Fibroblast of skin of abdomen (primary cell): ENCODE data around the gene DNAJB8.

Experiments used
- DNase-seq: peaks from one replicate; pipeline ENCODE4 v3.0.0-alpha.2; 2013

The DNAJB8 gene

DNA sequence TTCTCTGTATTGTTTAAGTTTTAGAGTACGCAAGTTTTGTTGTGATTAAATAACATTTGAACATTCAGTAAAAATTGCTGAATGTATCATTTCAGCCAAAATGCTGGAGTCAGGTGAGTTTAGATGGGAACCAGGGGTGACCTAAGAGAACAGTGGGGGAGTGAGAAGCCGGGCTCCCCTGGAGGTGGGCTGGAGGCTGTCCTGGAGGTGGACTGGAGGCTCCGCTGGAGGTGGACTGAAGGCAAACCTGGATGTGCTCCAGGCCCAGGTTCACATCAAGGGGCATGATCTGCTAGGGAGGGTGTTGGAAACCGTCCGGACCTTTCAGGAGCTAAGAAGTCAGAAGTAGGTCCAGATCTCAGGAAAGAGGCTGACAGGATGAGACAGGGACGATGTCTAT, 23.7 kb downstream of the DNAJB8 start:
- no peak for DNase-seq

- no peak for DNase-seq
Measured at GRCh38 chr3:128442070-128442469, 24.6 kb downstream of the DNAJB8 start.

- DNase-seq: no peak
Measured at GRCh38 chr3:128439226-128439625, 27.5 kb downstream of the DNAJB8 start.

DNA sequence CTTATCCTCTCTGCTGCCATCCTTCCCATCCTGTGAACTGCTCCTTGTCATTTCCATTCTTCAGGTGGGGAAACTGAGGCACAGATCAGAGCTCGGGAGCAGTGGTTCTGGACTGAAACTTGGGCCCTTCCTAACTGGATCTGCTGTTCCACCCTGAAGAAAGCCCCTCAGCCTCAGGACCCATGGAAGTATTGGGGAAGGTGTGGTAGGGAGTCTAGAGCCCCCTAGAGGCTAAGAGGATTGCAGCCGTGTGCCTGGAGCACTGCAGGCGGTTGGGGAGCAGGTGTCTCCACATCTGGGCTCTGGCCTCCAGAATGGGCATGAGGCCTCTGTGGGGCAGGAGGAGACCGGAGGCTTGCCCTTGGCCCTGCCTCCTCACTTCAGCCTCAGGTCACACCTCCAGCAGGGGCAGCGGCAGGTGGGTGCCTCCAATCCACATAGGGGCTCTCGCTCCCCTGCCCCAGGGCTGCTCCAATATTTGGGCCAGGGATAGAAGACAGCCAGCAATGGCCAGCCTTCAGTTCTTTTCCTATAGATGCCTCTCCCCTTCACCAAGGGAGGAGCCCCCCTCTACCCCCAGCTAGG, 28.1 kb downstream of the DNAJB8 start:
- DNase-seq: no peak

DNA sequence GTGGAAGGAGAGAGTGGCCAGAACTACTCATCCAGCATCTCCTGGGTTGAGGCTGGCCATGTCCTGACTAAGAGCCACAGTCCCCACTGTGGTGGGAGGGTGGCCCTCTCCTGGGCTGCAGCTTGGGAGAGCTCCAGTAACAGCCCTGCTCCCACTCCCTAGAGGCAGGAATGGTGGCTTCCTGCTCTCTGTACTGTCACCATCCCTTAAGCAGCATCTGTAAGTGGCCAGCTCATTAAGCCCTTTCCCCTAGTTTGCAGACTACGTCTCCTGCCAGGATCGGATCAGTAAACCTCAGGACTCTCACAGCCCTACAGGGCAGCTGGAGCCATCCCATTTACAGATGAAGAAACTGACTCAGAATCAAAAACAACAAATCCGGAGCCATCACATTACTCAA, 30.5 kb downstream of the DNAJB8 start:
- DNase-seq: no peak

GRCh38 chr3:128435561-128435960, 31.1 kb downstream of the DNAJB8 start:
- DNase-seq: no peak

GRCh38 chr3:128435058-128435457, 31.6 kb downstream of the DNAJB8 start:
- DNase-seq: no peak

DNA sequence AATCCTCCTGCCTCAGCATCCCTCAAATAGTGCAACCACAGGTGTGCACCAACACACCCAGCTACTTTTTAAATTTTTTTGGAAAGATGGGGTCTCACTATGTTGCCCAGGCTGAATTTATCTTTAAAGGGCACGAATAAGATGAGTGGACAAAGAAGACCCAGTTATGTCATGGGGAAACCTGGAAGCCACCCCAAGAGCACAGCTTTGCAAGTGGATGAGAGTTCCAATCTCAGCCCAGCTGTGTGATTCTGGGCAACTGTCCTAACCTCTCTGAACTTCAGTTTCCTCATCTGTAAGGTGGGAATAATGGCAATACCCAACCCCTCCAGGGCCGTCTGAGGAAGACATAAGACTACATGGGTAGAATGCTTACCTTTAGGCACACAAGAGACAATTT, 32.2 kb downstream of the DNAJB8 start:
- no peak for DNase-seq

- DNase-seq: no peak
Measured at GRCh38 chr3:128433837-128434165, 32.9 kb downstream of the DNAJB8 start.

DNA sequence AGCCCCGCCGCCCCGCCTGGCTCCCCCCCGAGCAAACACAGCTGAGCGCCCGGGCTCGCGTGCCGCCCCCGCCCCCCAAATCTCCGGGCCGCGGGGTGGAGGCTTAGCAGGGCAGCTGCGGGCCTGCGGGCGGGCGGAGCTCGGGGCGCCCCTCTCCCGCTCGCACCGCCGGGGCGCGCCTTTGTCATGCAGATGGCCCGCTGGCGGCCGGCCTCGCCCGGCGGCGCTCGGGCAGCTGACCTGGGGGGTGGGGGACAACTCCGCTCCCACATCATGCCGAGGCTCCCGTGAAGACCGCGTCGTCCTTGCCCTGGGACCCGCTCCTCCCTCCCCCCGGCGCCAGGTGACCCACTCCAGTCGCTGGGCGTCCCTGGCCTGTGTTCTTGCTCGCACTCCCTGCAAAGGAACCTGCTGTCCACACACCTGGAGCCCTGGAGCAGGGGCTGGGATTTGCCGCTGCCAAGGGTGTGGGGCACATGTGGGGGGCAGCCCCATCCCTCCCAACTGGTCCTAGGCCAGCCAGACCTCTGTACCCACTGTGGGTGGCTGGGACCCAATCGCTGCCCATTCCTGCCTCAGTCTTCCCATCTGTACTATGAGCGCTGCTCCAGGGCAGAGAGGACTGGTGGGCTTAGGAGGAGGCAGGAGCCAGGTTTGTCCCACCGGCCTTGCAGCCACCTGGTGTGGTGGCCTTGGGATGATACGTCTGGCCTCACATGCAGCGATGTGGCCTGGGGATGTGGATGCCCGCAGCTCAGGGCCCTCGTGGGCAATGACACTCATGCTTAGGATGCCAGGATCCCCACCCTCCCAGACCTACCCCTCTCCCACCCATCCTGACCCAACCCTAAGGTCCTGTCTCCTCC, 33.5 kb downstream of the DNAJB8 start:
- no peak for DNase-seq

GRCh38 chr3:128432301-128432970, 34.3 kb downstream of the DNAJB8 start:
- DNase-seq: no peak

DNA sequence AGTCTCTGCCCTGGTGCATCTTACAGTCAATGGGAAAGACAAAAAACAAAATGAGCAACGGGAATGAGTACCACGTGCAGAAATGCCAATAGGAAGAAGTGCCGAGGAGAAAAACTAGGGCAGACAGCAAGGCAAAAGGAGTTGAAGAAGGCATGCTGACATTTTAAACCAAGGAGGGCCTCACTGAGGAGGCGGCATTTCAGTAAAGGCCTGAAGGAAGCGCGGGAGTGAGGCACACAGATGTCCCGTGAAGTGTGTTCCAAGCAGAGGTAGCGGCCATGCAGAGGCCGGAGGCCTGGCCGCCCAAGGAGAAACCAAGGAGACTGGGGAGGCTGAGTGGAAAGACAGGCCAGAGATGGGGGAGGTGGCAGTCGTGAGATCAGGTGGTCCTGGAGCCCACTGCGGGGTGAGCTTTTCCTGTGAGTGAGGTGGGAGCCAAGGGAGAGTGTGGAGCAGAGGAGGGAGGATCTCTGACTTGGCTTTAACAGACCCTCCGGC, 34.8 kb downstream of the DNAJB8 start:
- no peak for DNase-seq

GRCh38 chr3:128430731-128431130, 36.0 kb downstream of the DNAJB8 start:
- no peak for DNase-seq

- DNase-seq: no peak
Measured at GRCh38 chr3:128430301-128430700, 36.4 kb downstream of the DNAJB8 start.

- DNase-seq: no peak
Measured at GRCh38 chr3:128429751-128430150, 36.9 kb downstream of the DNAJB8 start.

DNA sequence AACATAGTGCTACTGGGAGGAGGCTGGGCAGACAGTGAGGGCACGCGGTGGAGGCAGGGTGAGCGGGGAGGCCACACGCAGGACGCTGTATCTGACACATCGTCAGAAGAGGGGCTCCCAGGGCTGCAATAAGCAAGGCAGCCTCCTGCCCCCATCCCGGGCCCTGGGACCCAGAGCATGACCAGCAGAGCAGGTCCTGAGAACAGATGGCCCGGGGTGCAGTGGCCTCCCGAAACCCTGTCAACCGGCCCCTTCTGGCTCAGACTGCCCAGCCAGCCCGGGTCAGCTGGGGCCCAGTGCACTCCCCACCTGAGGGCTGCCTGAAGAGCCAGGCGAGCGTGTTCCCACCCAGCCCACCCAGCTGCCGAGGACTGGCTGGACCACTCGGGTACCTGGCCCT, 37.4 kb downstream of the DNAJB8 start:
- no peak for DNase-seq

- DNase-seq: no peak
Measured at GRCh38 chr3:128427872-128428822, 38.5 kb downstream of the DNAJB8 start.

GRCh38 chr3:128427175-128427857, 39.4 kb downstream of the DNAJB8 start:
- DNase-seq: no peak

DNA sequence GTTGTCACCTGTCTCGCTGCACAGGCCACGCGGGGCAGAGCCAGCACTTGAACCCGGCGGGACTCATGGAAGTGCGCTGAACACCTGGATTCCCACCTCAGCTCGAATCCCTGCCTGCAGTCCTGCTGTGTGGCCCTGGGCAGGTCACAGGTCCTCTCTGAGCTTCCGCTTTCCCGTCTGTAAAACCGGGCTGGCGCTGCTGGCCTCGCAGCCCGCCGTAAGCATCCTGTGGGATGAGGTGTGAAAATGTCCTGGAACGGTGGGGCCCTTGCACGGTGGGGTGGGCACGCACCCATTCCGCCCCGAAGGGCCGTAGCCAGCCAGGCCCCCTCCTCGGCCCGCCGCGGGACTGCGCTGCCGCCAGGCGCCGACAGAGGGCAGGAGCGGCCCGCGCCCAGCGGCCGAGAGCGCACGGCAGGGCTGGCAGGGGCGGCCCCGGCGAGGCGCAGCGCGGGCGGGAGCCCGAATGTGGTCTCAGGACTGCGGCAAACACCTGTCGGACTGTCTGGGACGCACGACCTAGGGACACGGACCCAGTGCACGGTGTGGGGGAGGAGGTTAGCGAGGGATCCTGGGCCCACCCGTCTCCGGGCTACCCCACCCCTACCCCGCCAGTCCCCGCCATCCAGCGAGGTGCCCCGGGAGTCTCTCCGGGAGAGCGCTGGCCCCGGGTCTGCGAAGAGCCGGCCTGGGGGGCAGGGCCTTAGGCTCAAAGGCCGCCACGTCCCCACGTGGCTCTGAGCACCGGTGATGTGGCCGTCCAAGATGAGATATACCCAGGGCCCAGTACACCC, 40.4 kb downstream of the DNAJB8 start:
- peak; percentile 12 for DNase-seq

GRCh38 chr3:128425846-128426127, 40.9 kb downstream of the DNAJB8 start:
- no peak for DNase-seq

- DNase-seq: no peak
Measured at GRCh38 chr3:128425142-128425845, 41.4 kb downstream of the DNAJB8 start.
